HuH-7 (cell line): Measurements from ENCODE around the gene SSH3.

Source experiments
- DNase-seq: peaks from one replicate; pipeline ENCODE4 v3.0.0; 2011; ENCODE audit warnings: low spot score

Gene SSH3

DNA sequence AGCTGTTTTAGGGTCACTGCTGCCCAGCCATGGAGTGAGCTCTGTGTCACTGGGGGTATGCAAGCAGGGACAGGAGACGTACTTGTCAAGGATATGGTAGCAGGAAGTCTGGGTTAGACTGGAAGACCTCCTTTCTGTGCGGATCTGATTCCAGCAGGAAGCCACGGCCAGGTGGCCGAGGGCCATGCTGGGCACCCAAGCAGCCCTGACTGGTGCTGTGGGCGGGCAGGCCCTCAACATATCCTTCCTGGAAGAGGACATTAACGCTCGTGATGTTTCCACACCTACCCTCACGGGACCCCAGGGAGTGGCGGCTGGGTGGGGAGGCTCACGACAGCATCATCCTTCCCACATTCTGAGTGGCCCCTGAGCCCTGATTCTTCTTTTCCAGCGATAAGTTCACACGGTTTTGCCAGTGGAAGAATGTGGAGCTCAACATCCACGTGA lies 23.0 kb upstream of the SSH3 start:
- no peak for DNase-seq

DNA sequence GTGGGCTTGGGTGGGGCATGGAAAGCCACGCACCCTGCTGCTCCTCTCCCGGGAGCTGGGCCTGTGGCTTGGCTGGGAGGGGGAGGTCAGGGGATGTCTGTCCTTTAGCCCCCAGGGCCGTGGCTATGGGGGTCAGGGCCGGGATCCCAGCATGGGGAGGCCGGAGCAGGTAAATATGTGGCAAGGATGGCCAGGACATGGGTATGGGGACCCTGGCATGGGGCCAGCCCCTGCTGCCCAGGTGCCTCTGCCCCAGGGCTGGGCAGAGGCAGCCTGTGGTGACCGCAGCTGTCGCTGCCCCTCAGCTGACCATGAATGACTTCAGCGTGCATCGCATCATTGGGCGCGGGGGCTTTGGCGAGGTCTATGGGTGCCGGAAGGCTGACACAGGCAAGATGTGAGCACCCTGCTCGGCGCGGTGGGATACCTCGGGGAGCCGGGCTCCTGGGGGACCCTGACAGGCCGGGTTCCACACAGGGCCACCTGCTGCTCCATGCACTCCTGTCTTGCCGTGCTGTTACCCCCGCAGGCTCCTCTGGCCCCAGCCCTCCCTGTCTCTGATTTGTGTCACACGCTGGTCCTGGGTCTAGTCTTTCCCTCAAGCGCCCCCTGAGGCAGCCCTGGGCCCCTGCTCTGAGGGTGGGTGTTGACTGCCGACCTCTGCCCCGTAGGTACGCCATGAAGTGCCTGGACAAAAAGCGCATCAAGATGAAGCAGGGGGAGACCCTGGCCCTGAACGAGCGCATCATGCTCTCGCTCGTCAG lies 22.4 kb upstream of the SSH3 start:
- DNase-seq, result no peak

DNA sequence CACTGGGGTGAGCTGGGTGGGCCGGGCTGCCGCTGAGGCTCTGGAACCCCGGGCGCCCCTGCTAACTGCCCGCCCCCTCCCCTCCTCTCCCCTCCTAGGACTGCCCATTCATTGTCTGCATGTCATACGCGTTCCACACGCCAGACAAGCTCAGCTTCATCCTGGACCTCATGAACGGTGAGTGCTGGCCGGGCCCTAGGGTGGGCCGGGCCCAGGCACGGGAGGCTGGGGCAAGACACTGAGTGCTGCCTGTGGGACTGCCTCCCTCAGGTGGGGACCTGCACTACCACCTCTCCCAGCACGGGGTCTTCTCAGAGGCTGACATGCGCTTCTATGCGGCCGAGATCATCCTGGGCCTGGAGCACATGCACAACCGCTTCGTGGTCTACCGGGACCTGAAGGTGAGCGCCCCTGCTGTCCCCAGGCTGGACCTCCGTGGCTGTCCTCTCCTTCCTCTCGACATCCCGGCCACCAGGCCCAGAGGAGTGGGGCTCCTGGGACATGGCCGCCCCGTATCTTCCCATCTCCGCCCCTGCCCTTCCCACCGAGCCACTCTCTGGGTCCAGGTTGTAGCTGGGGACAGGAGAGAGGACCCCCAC lies 21.7 kb upstream of the SSH3 start:
- DNase-seq, result no peak

DNA sequence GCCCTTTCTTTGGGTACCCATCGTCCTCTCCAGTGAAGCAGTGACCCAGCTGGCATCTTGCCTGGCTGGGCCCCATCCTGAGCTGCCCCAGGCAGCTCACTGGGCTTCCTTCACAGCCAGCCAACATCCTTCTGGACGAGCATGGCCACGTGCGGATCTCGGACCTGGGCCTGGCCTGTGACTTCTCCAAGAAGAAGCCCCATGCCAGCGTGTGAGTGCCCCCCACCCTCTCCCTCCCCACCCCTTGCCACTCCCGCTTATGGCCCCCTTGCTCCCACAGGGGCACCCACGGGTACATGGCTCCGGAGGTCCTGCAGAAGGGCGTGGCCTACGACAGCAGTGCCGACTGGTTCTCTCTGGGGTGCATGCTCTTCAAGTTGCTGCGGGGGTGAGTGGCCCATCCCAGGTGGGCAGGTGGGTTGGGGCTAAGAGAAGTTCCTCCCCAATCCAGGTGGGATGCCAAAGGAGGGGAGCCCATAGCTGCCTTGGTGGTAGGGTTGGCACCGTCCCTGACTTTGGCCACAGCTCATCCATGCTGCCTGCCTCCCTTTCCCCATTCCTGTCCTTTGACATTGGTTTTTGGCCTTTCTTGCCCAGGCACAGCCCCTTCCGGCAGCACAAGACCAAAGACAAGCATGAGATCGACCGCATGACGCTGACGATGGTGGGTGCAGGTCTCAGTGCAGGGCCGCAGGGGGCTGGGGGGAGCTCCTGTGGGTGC lies 21.0 kb upstream of the SSH3 start:
- no peak for DNase-seq

DNA sequence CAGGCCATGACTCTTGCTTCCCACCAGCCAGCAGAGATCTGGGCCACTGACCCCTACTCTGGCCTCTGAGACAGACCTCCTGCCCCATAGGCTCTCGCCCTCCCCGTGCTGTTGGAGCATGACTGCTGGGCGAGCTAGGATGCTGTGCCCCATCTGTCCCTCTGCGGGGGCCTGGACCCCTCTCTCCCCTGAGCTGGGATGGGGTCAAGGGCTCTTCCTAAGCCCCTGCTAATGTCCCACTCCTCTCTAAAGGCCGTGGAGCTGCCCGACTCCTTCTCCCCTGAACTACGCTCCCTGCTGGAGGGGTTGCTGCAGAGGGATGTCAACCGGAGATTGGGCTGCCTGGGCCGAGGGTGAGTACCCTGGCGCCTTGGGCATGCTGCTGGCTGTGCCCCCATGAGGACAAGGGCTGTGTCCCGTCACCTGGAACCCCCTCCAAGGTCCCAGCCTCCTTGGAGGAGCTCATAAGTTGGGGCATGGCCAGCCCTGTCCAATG lies 20.4 kb upstream of the SSH3 start:
- no peak for DNase-seq

DNA sequence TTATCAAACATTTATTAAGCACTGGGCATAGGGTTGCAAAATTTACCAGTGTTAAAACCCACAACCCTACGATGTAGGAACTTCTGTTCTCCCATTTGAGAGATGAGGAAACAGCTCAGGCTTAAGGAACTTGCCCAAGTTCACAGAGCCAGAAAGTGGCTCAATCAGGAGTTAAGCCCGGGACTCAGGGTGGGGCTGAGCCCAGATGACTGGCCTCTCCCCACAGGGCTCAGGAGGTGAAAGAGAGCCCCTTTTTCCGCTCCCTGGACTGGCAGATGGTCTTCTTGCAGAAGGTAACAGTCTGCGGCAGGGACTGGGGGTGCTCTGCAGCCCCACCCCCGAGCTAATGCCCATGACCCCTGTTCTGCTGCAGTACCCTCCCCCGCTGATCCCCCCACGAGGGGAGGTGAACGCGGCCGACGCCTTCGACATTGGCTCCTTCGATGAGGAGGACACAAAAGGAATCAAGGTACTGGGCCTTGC lies 19.8 kb upstream of the SSH3 start:
- DNase-seq, result no peak

DNA sequence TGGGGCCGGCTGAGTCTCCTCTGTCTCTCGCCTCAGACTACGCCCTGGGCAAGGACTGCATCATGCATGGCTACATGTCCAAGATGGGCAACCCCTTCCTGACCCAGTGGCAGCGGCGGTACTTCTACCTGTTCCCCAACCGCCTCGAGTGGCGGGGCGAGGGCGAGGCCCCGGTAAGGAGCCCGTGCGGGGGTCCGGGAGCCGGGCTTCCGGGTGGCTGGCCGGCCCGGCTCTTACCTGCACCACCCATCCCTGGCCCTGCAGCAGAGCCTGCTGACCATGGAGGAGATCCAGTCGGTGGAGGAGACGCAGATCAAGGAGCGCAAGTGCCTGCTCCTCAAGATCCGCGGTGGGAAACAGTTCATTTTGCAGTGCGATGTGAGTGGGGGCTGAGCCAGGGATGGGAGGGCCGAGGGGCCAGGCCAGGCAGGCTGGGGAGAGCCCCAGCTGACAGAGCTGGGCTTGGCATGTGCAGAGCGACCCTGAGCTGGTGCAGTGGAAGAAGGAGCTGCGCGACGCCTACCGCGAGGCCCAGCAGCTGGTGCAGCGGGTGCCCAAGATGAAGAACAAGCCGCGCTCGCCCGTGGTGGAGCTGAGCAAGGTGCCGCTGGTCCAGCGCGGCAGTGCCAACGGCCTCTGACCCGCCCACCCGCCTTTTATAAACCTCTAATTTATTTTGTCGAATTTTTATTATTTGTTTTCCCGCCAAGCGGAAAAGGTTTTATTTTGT lies 18.4 kb upstream of the SSH3 start:
- no peak for DNase-seq

DNA sequence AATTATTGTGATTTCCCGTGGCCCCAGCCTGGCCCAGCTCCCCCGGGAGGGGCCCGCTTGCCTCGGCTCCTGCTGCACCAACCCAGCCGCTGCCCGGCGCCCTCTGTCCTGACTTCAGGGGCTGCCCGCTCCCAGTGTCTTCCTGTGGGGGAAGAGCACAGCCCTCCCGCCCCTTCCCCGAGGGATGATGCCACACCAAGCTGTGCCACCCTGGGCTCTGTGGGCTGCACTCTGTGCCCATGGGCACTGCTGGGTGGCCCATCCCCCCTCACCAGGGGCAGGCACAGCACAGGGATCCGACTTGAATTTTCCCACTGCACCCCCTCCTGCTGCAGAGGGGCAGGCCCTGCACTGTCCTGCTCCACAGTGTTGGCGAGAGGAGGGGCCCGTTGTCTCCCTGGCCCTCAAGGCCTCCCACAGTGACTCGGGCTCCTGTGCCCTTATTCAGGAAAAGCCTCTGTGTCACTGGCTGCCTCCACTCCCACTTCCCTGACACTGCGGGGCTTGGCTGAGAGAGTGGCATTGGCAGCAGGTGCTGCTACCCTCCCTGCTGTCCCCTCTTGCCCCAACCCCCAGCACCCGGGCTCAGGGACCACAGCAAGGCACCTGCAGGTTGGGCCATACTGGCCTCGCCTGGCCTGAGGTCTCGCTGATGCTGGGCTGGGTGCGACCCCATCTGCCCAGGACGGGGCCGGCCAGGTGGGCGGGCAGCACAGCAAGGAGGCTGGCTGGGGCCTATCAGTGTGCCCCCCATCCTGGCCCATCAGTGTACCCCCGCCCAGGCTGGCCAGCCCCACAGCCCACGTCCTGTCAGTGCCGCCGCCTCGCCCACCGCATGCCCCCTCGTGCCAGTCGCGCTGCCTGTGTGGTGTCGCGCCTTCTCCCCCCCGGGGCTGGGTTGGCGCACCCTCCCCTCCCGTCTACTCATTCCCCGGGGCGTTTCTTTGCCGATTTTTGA lies 17.5 kb upstream of the SSH3 start:
- no peak for DNase-seq

DNA sequence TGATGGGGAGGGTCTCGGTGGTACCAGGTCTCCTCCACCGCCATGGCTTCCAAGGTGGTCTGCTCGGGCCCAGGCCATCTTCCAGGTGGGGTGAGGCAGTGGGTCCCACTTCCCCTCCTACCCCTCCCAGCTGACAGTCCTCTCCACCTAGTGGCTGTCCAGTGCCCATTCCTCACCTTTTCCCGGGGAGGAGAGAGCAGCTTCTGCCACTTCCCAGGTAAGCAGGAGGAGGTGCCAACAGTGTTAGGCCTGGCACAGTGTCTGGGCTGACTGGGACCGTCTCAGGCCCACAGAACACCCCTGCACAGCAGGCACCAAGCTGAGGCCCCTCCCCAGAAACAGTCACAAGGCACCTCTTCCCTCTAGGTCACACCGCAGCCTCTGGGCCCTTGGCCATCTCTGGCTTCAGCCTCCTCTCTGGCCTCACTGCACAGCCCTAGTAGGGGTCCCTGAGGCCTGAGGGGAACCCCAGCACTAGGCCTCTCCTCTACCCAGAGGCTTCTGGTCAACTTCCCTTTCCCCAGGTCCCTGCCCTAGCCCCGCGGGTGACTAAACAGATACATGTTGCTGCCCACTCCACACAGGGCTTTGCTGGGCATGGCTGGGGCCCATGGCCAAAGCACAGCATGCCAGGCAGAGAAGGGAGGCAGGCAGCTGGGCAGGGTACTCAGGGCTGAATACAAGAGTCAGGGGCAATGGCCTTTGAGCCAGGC lies 16.6 kb upstream of the SSH3 start:
- peak; percentile 94 for DNase-seq

DNA sequence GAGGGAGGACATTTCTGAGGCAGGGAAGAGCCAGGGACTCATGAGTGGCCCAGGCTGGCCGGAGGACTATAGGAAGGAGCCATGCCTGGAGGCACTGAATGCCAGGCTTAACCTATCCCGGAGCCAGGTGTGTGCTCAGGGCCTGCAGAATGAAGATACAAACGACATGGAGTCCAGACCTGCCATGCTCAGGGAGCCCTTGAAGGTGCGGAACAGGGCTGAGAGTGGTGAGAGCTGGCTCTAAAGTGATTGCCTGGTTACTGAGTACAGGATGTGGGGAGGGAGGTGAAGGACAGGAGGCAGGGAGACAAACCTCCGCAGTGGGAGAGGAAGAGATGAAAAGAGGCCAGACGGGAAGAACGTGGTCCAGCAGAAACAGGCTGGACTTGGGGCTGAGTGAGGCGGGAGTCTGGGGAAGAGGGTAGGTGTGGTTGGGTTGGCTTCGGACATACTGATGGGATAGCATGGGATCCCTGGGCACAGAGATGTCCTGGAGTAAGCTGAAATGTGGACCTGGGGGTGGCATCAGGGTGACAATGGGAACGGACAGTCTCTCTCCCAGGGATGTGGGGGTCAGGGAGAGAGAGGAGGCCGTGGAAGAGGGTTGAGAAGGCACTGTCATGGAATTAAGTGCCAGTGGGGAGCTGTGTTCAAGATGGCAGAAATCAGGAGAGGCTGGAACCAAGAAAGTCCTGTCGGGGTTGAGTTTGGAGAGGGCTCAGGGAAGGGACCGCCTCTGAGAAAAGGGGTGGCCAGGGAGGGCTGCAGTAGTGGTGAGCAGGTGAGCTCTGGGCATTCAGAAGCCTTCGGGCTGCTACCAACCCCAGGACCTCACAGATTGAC lies 15.8 kb upstream of the SSH3 start:
- no peak for DNase-seq

DNA sequence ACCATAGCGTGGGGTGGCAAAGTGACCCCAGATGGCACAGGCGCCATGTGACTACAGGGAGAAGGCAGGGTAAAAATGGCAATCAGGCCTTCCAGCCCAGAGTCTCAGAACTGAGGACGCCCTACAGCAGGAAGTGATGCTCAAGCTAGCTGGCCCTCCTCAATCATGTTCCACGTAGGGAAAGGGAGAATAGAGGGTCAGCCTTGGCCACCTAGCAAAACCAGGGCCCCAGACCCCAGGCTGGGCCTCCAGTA lies 15.2 kb upstream of the SSH3 start:
- no peak for DNase-seq

DNA sequence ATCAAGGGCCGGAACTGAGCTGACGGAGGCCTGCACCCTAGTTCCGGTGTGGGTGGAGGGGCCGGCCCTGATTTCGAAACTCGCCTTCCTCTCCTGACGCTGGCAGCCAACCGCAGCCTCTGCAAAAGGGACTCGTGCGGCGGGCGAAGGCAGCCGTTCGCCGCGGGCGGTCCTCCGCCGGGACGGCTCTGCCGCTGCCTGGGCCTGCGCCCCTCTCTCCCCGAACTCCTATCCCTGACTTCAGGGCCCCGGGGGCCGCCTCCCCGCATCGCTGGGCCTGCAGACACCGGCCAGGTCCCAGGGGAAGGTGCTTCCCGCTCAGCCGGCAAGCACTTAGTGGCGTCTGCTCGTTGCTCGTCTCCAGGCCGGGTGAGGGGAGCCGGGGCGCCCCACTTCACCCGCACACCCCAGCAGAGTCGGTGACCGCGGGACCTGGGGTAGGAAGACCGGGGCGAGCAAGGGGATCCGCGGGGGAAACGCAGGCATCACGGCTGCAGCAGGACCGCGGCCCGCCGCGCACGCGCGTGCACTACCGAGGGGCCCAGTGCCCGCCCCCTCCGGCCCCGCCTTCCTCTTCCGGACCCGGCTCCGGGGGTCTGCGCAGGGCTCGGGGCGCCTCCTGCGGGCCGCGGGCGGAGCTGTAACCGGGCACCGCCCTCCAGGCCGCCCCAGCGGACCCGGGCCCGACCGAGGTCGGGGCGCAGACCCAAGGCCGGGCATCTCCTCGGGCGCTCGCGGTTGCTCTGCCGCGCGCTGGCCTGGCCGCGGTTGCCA lies 14.7 kb upstream of the SSH3 start:
- peak; percentile 100 for DNase-seq

DNA sequence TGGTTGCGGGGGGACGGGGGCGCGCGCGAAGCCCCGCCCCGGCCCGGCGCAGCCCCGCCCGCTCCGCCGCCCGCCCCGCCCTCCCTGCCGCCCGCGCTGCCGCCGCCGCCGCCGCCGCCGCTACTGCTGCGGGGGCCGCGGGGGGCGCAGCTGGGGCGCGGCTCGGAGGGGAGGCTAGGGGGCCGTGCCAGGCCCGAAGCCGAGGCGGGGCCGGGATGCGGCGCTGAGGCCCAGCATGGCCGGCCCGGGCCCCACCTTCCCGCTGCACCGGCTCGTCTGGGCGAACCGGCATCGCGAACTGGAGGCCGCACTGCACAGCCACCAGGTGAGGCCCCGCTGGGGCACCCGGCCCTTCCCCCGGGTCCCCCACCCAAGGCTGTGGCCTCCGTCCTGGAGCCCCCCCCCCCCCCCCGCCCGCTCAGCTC lies 14.1 kb upstream of the SSH3 start, which contains the start of gene ANKRD13D:
Gene ANKRD13D (plus strand): TSS at position 78 of the 425 bp plus-strand sequence. CDS start 158 bp downstream, at position 236.
- DNase-seq, result no peak

DNA sequence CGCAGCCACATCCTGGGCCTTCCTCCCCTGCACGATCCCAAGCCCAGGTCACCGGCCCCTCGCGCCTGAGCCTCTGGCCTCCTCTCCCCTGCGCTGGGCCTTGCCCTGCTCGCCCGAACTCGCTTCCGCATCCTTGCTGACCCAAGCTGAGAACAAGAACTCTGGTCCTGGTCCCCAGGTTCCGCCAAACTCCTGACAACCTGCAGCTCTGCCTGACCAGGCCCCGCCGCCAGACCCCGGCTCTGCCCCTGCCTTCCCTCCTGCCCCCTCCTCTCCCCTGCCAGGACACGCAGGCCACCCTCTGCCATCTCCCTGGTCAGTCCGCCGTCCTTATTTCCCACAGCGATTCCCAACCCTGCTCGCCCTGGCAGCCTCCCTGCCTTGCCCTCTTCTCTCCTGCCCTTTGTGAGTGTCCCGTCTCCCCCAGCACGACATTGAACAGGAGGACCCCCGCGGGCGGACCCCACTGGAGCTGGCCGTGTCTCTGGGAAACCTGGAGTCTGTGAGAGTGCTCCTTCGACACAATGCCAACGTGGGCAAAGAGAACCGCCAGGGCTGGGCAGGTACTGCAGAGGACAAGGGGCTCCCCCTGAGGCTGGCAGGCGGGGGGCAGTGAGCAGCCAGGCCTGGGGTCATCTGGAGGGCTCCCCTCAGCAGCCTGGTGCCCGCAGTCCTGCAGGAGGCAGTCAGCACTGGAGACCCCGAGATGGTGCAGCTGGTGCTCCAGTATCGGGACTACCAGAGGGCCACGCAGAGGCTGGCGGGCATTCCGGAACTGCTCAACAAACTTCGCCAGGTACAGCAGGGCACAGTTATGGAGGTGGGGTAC lies 13.5 kb upstream of the SSH3 start:
- DNase-seq, result no peak

DNA sequence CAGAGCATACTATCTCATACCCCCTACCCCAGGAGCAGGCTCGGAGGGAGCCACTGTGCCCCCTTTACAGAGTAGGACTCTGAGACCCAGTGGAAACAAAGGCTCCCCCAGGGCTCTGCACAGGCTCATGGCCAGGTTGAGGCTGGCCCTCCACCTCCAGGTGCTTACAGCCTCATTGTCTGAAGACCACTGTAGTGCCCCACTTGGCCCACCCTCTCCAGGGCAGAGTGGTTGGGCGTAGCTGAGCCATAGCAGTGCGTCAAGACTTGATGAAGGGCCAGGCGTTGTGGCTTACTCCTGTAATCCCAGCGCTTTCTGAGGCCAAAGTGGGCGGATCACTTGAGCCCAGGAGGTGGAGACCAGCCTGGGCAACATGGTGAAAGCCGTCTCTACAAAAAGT lies 12.5 kb upstream of the SSH3 start:
- DNase-seq, result no peak

DNA sequence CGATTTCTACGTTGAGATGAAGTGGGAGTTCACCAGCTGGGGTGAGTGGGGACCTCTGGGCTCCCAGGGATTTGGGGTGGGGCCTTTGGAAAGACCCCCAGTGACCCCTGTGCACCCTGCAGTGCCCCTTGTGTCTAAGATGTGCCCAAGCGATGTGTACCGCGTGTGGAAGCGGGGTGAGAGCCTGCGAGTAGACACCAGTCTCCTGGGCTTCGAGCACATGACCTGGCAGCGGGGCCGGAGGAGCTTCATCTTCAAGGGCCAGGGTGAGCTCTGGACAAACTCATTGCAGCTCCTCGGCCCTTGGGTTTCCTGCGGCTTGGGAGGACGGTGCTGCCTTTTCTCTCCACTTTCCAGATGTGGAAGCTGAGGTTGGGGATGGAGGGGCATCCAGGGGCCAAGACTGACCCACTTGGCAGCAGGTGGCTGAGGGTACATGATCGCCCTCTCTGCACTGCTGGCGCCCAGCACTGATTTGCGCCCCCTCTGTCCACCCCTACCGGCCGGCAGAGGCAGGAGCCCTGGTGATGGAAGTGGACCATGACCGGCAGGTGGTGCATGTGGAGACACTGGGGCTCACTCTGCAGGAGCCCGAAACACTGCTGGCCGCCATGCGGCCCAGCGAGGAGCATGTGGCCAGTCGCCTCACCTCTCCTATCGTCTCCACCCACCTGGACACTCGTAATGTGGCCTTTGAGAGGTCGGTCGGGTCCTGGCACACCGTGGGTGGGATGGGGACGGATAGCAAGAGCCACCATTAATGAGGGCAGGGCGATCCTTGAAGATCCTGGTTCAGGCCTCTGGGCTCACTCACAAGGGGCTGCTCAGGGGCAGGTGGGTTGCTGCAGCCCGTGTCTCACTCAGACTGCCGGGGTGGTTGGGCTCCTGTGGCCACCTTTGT lies 11.6 kb upstream of the SSH3 start:
- DNase-seq, result no peak

DNA sequence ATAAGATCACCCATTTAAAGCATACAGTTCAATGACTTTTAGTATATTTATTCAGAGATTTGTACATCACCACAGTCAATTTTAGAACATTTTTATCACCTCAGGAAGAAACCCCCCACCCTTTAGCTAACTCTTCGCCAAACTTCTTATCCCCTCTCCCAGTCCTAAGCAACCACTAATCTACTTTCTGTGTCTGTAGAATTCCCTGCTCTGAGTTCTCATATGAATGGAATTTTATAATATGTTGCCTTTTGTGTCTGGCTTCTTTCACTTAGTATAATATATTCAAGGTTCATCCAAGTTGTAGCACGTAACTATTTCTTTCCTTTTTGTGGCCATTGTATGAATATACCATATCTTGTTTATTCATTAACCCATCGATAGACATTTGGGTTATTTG lies 10.7 kb upstream of the SSH3 start:
- DNase-seq, result no peak
